Measurements from ENCODE around the gene CCDC177. TPM values are rescaled to one million over a fixed set of nuclear protein-coding genes. Genes with fewer than 3 reads are reported as not detected.

Gene CCDC177
- polyA plus RNA-seq, 3 donors = not detected

DNA sequence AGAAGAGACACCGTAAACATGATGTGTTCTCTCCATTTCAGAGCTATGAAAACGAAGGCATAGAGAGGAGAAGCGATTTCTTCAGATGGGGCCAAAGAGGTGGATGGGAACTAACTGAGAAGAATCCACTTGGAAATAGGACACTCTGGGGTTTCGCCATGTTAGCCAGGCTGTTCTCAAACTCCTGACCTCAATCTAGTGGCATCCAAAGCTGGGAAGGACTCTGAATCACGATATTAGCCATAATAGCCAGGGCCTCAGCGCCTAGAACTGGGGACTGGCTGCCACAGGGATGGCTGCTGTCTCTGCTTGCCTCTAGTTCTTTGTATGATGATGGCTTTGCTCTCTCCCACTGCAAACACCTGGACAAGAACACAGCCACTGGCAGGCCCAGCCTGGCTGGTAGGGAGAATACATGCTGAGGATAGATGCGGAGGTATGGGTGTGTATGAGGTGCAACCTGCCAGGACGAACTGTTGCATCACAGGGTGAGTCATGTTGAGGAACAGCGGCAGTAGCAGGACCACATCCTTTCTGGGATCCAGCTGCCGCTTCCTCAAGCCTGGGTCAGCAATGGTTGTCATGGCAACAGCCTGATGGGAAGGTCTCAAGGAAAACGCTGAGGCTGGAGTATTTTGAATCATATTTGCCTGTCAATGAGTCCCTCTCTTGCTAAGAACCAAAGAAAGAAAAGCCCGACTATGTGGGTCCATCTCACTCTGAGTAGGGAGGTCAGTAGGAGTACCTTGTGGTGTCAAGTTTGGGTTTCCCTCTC is 31.1 kb downstream of the CCDC177 start:
- Histone ChIP-seq H3K4me1 (ENCODE audit: control insufficient read depth in 1 of 2, insufficient read depth in 2 of 2, low read length in 2 of 2) (peaks cover 29 to 30% of the 10 kb centered on the region in 2 donors), H3K9ac (ENCODE audit: insufficient read depth, low read length, poor library complexity, severe bottlenecking) (no peak overlapping the region), H3K79me2 (ENCODE audit: insufficient read depth, low read length) (no peaks in the 10 kb centered on the region), H4K20me1 (ENCODE audit: insufficient read depth, low read length) (no peaks in the 10 kb centered on the region), H3K4me3 (replicated peaks in 1 of 3; ENCODE audit: low read depth in 2 of 3, low read length in 3 of 3) (no peak overlapping the region), H3K36me3 (replicated peaks in 1 of 2; ENCODE audit: control insufficient read depth in 1 of 2, insufficient read depth in 2 of 2, low read length in 2 of 2) (no peaks in the 10 kb centered on the region), H2AFZ (ENCODE audit: insufficient read depth, low read depth, low read length, poor library complexity, severe bottlenecking) (no peak overlapping the region), H3K27me3 (ENCODE audit: control insufficient read depth in 2 of 2, insufficient read depth in 2 of 2, low read length in 2 of 2) (peaks cover 3 to 11% of the 10 kb centered on the region in 2 donors), H3K9me3 (replicated peaks in 1 of 2; ENCODE audit: control insufficient read depth in 1 of 2, insufficient read depth in 1 of 2, low read length in 2 of 2) (peaks cover 0 to 9% of the 10 kb centered on the region in 2 donors), H3K27ac (ENCODE audit: low read depth in 1 of 2, low read length in 2 of 2) (peak overlapping the region in 1 of 2 donors; percentile 60), H3K4me2 (replicated peaks; ENCODE audit: extremely low read depth, low read length, poor library complexity, severe bottlenecking) (peak overlapping the region; percentile 13)
- H3K36me3 Mint-ChIP-seq = peaks cover 3 to 4% of the 10 kb centered on the region in 2 donors
- H3K9me3 Mint-ChIP-seq = peaks cover 4 to 14% (median 8%) of the 10 kb centered on the region in 7 donors
- DNase-seq = peak; percentile 94 to 98 (median 95)
- peak overlapping the region in 1 of 2 donors; percentile 36 for H3K4me3 Mint-ChIP-seq
- peak overlapping the region; percentile 66 to 92 (median 86) for H3K27ac Mint-ChIP-seq
- peaks cover 39% of the 10 kb centered on the region for H3K4me1 Mint-ChIP-seq
- TF ChIP-seq, protein P1, sequence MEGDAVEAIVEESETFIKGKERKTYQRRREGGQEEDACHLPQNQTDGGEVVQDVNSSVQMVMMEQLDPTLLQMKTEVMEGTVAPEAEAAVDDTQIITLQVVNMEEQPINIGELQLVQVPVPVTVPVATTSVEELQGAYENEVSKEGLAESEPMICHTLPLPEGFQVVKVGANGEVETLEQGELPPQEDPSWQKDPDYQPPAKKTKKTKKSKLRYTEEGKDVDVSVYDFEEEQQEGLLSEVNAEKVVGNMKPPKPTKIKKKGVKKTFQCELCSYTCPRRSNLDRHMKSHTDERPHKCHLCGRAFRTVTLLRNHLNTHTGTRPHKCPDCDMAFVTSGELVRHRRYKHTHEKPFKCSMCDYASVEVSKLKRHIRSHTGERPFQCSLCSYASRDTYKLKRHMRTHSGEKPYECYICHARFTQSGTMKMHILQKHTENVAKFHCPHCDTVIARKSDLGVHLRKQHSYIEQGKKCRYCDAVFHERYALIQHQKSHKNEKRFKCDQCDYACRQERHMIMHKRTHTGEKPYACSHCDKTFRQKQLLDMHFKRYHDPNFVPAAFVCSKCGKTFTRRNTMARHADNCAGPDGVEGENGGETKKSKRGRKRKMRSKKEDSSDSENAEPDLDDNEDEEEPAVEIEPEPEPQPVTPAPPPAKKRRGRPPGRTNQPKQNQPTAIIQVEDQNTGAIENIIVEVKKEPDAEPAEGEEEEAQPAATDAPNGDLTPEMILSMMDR (IDR thresholded peaks at IDR 0.05) = no peak
- intact Hi-C loops (cut with micrococcal nuclease) = no loop called here
- H3K27me3 Mint-ChIP-seq (ENCODE audit: low read depth in 3 of 3) = peaks cover 12 to 32% (median 19%) of the 10 kb centered on the region in 3 donors
- 41% methylated on average over 9 of the region's 12 CpGs for WGBS (ENCODE audit: insufficient coverage)

DNA sequence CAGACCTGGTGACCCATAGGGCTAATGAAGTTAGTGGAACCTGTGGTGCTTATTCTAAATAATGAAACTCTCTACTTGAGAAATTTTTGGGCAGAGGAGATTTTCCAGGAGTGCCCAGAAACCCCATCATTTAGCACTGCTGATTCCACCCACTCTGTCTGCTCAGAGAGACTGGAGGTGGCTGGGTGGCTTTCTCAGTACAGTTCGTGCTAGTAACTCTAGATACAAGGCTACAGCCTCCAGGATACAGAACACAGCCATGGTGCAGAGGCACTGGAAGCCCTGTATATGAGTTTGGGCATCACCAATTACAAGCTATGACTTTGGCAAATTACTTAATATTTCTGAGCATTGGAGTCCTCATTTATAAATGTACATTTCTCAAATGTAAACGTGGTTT is 32.4 kb downstream of the CCDC177 start:
- H3K36me3 ChIP-seq (replicated peaks in 1 of 2; ENCODE audit: control insufficient read depth in 1 of 2, insufficient read depth in 2 of 2, low read length in 2 of 2) = no peaks in the 10 kb centered on the region
- H3K79me2 ChIP-seq (ENCODE audit: insufficient read depth, low read length) = no peaks in the 10 kb centered on the region
- H3K4me1 ChIP-seq (ENCODE audit: control insufficient read depth in 1 of 2, insufficient read depth in 2 of 2, low read length in 2 of 2) = peaks cover 36 to 37% of the 10 kb centered on the region in 2 donors
- no peak overlapping the region for H3K27ac ChIP-seq (ENCODE audit: low read depth in 1 of 2, low read length in 2 of 2)
- H3K9me3 ChIP-seq (replicated peaks in 1 of 2; ENCODE audit: control insufficient read depth in 1 of 2, insufficient read depth in 1 of 2, low read length in 2 of 2) = peaks cover 0 to 9% of the 10 kb centered on the region in 2 donors
- Mint-ChIP-seq H3K27ac (peak overlapping the region in 5 of 7 donors; percentile 15 to 98 (median 86)), H3K27me3 (ENCODE audit: low read depth in 3 of 3) (peaks cover 3 to 22% (median 8%) of the 10 kb centered on the region in 3 donors), H3K36me3 (peaks cover 3 to 4% of the 10 kb centered on the region in 2 donors), H3K4me1 (peaks cover 44% of the 10 kb centered on the region), H3K4me3 (no peak overlapping the region), H3K9me3 (peaks cover 4 to 17% (median 9%) of the 10 kb centered on the region in 7 donors)
- H4K20me1 ChIP-seq (ENCODE audit: insufficient read depth, low read length) = no peaks in the 10 kb centered on the region
- no peak overlapping the region for H3K4me3 ChIP-seq (replicated peaks in 1 of 3; ENCODE audit: low read depth in 2 of 3, low read length in 3 of 3)
- no peak overlapping the region for H2AFZ ChIP-seq (ENCODE audit: insufficient read depth, low read depth, low read length, poor library complexity, severe bottlenecking)
- no peak overlapping the region for H3K9ac ChIP-seq (ENCODE audit: insufficient read depth, low read length, poor library complexity, severe bottlenecking)
- WGBS (ENCODE audit: insufficient coverage) = no CpG with 5 or more reads among the region's 2 CpGs
- DNase-seq = no peak
- no peak overlapping the region for H3K4me2 ChIP-seq (replicated peaks; ENCODE audit: extremely low read depth, low read length, poor library complexity, severe bottlenecking)
- H3K27me3 ChIP-seq (ENCODE audit: control insufficient read depth in 2 of 2, insufficient read depth in 2 of 2, low read length in 2 of 2) = no peaks in the 10 kb centered on the region
- intact Hi-C loops (cut with micrococcal nuclease) = no loop called here
- TF ChIP-seq, protein P1 (IDR thresholded peaks at IDR 0.05) = no peak
